ENCODE measurements around the gene HSPA1A.
"Not testable (repeated sequence)": the region's sequence is repeated elsewhere in the genome, so short reads cannot be mapped to it uniquely, and the experiment has no call there.

The HSPA1A gene

GRCh38 chr6:31817929-31818511 is 2.7 kb downstream of the HSPA1A start:
- H3K27ac Mint-ChIP-seq = peak overlapping the region; percentile 47
- peaks cover 45% of the 10 kb centered on the region for H3K4me1 Mint-ChIP-seq

DNA sequence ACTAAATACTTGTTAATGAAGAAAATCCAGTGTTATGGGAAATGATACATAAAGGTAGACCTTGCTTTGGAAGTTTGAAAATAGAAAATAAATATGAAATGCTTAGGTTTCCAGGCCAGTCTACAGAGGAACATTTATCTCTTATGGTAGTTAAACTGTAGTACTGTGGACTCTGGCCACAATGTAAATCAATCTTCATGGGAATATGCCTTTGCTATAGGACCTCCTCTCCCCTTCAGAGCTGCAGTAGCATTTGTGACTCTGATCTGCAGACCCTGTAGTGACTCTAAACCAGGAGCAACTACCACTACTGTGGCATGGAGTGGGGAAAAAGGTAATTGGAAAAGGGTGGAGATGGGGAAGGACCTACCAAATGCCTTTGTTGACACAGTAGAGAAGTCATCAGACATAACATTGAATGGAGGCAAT is 4.5 kb downstream of the HSPA1A start:
- no peak for ATAC-seq
- H3K4me3 Mint-ChIP-seq = no peak overlapping the region
- no peak overlapping the region for H3K27ac Mint-ChIP-seq
- H3K27me3 Mint-ChIP-seq = no peaks in the 10 kb centered on the region
- peaks cover 45% of the 10 kb centered on the region for H3K4me1 Mint-ChIP-seq
- H3K36me3 Mint-ChIP-seq = no peaks in the 10 kb centered on the region
- no peaks in the 10 kb centered on the region for H3K9me3 Mint-ChIP-seq

More at GRCh38 chr6:31817929-31818511, 2.7 kb downstream of the HSPA1A start:
- not testable (repeated sequence) for H3K27me3 Mint-ChIP-seq, ATAC-seq, H3K36me3 Mint-ChIP-seq, H3K9me3 Mint-ChIP-seq
- peak overlapping the region; percentile 79 for H3K4me3 Mint-ChIP-seq

DNA sequence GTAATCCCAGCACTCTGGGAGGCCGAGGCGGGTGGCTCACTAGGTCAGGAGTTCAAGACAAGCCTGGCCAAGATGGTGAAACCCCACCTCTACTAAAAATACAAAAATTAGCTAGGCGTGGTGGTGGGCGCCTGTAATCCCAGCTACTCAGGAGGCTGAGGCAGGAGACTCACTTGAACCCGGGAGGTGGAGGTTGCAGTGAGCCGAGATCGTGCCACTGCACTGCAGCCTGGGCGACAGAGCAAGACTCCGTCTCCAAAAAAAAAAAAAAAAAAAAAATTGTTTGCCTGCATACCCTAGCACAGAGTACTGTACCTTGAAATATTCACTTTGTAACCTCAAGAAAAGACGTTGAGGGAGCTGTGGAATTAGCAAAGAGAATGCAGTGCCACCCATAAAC is 5.1 kb downstream of the HSPA1A start:
- peak overlapping the region; percentile 95 for H3K4me3 Mint-ChIP-seq
- peaks cover 50% of the 10 kb centered on the region for H3K4me1 Mint-ChIP-seq
- not testable (repeated sequence) for H3K9me3 Mint-ChIP-seq, H3K36me3 Mint-ChIP-seq, H3K27me3 Mint-ChIP-seq, ATAC-seq
- H3K27ac Mint-ChIP-seq = peak overlapping the region; percentile 93

GRCh38 chr6:31821301-31822035 is 6.1 kb downstream of the HSPA1A start:
- Mint-ChIP-seq H3K27ac (peak overlapping the region; percentile 93), H3K36me3 (no peaks in the 10 kb centered on the region), H3K27me3 (no peaks in the 10 kb centered on the region), H3K4me3 (peak overlapping the region; percentile 95), H3K9me3 (no peaks in the 10 kb centered on the region), H3K4me1 (peaks cover 60% of the 10 kb centered on the region)
- peak; percentile 79 for ATAC-seq

DNA sequence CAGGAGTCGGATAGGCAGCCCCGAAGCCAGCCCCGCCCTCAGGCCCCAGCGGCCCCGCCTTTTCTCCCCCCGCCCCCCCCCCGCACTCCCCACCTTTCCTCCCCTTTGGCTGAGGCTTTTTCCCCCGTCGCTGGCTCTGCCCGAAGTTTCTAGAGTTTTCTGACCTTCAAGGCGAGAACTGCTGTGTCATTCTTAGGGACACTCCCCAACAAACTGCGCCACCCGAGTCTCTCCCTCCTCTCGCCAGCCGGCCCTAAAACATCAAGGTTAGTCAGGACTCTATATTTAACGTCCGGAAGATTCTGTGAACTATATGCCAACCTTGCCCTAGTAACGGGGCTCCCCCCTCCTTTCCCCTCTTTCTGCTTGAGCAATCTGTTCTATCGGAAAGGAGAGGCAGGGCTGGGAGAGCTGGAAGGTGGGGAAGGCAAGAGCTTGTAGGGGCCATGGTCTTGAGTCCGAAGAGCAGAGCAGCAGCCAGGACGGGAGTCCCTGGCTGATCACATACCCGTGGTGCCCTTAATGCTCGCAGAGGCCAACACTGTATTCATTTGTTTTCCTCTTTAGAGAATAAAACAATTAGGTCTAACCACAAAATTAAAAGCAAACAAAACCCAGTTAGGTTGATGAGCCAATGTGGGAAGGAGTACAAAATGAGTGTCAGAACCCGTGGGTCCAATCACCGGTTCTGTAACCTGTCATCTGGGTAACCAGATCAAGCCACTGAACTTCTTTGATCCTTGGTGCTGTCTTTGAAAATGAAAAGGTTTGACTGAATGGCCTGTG is 6.9 kb downstream of the HSPA1A start:
- peak; percentile 76 for ATAC-seq
- H3K36me3 Mint-ChIP-seq = no peaks in the 10 kb centered on the region
- peak overlapping the region; percentile 95 for H3K4me3 Mint-ChIP-seq
- peaks cover 58% of the 10 kb centered on the region for H3K4me1 Mint-ChIP-seq
- no peaks in the 10 kb centered on the region for H3K9me3 Mint-ChIP-seq
- H3K27ac Mint-ChIP-seq = peak overlapping the region; percentile 93
- H3K27me3 Mint-ChIP-seq = no peaks in the 10 kb centered on the region

- peak overlapping the region; percentile 93 for H3K27ac Mint-ChIP-seq
- peaks cover 46% of the 10 kb centered on the region for H3K4me1 Mint-ChIP-seq
- not testable (repeated sequence) for H3K9me3 Mint-ChIP-seq, H3K36me3 Mint-ChIP-seq, ATAC-seq, H3K27me3 Mint-ChIP-seq
- peak overlapping the region; percentile 46 for H3K4me3 Mint-ChIP-seq
Measured at GRCh38 chr6:31823592-31824196, 8.4 kb downstream of the HSPA1A start.

GRCh38 chr6:31825553-31825952 is 10.2 kb downstream of the HSPA1A start:
- Mint-ChIP-seq H3K27me3 (no peaks in the 10 kb centered on the region), H3K4me1 (peaks cover 56% of the 10 kb centered on the region), H3K4me3 (peak overlapping the region; percentile 12), H3K9me3 (no peaks in the 10 kb centered on the region), H3K27ac (peak overlapping the region; percentile 93), H3K36me3 (no peaks in the 10 kb centered on the region)
- ATAC-seq = no peak

DNA sequence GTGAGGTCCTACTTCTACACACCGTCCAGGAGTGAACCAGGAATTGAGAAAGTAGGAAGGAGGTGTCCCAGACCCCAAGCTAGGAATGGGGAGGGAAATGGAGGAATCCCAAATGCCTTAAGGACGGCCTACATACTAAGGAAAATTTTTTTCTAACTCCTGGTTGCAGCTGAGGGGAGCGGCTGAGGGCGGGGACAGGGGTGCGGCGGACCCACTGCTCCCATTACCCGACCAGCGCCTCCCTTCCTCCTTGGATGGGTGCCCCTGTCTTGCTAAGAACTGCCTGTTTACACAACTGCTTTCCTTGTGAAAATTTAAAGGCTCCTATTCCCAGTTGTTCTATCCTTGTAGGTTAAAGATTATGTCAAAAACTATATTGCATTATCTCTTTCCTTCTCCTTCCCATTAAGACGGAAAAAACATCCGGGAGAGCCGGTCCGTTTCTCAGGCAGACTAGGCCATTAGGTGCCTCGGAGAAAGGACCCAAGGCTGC is 11.5 kb downstream of the HSPA1A start:
- no peaks in the 10 kb centered on the region for H3K27me3 Mint-ChIP-seq

DNA sequence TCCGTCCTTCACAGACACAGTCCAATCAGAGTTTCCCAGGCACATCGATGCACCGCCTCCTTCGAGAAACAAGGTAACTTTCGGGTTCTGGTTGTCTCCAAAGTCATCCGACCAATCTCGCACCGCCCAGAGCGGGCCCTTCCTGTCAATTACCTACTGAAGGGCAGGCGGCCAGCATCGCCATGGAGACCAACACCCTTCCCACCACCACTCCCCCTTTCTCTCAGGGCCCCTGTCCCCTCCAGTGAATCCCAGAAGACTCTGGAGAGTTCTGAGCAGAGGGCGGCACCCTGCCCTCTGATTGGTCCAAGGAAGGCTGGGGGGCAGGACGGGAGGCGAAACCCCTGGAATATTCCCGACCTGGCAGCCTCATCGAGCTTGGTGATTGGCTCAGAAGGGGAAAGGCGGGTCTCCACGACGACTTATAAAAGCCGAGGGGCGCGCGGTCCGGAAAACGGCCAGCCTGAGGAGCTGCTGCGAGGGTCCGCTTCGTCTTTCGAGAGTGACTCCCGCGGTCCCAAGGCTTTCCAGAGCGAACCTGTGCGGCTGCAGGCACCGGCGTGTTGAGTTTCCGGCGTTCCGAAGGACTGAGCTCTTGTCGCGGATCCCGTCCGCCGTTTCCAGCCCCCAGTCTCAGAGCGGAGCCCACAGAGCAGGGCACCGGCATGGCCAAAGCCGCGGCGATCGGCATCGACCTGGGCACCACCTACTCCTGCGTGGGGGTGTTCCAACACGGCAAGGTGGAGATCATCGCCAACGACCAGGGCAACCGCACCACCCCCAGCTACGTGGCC is 12.1 kb downstream of the HSPA1A start, which contains the start of gene HSPA1B:
Gene HSPA1B, plus strand, starts transcription at position 453 of the 794 bp plus-strand sequence. Its CDS starts 213 bp downstream, at position 666.
- H3K36me3 Mint-ChIP-seq = no peaks in the 10 kb centered on the region
- ATAC-seq = peak; percentile 88
- H3K4me1 Mint-ChIP-seq = peaks cover 47% of the 10 kb centered on the region
- peak within 1 kb of the TSS; percentile 78 for H3K4me3 Mint-ChIP-seq
- no peaks in the 10 kb centered on the region for H3K9me3 Mint-ChIP-seq
- no peaks in the 10 kb centered on the region for H3K27me3 Mint-ChIP-seq
- peak within 1 kb of the TSS; percentile 93 for H3K27ac Mint-ChIP-seq

More for the DNA sequence above, 11.5 kb downstream of the HSPA1A start:
- Mint-ChIP-seq H3K4me1 (peaks cover 53% of the 10 kb centered on the region), H3K36me3 (no peaks in the 10 kb centered on the region), H3K9me3 (no peaks in the 10 kb centered on the region), H3K4me3 (peak overlapping the region; percentile 78), H3K27ac (peak overlapping the region; percentile 93)
- ATAC-seq = peak; percentile 37

- H3K4me1 Mint-ChIP-seq = peaks cover 30% of the 10 kb centered on the region
- peaks cover 1% of the 10 kb centered on the region for H3K36me3 Mint-ChIP-seq
- H3K4me3 Mint-ChIP-seq = peak overlapping the region; percentile 95
- peak overlapping the region; percentile 89 for H3K27ac Mint-ChIP-seq
- H3K27me3 Mint-ChIP-seq = no peaks in the 10 kb centered on the region
- no peaks in the 10 kb centered on the region for H3K9me3 Mint-ChIP-seq
- no peak for ATAC-seq
Measured at GRCh38 chr6:31829633-31830283, 14.4 kb downstream of the HSPA1A start.

DNA sequence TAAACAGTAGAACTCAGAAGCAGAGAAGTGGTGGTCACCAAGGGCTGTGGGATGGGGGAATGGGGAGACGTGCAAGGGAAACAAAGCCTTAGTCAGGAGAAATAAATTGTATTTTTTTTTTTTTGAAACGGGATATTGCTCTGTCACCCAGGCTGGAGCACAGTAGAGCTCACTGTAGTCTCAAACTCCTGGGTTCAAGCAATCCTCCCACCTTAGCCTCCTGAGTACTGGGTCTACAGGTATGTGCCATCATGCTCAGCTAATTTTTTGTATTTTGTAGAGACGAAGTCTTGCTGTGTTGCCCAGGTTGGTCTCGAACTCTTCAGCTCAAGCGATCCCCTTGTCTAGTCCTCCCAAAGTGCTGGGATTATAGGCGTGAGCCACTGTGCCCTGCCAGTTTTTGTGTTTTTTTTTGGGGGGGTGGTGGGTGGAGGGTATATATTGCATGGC is 15.6 kb downstream of the HSPA1A start:
- H3K36me3 Mint-ChIP-seq = peaks cover 11% of the 10 kb centered on the region
- peaks cover 22% of the 10 kb centered on the region for H3K4me1 Mint-ChIP-seq
- peak overlapping the region; percentile 89 for H3K27ac Mint-ChIP-seq
- no peaks in the 10 kb centered on the region for H3K9me3 Mint-ChIP-seq
- H3K4me3 Mint-ChIP-seq = peak overlapping the region; percentile 95
- no peaks in the 10 kb centered on the region for H3K27me3 Mint-ChIP-seq
- no peak for ATAC-seq

- H3K27ac Mint-ChIP-seq = no peak overlapping the region
- peak overlapping the region; percentile 95 for H3K4me3 Mint-ChIP-seq
- no peaks in the 10 kb centered on the region for H3K9me3 Mint-ChIP-seq
- H3K4me1 Mint-ChIP-seq = peaks cover 25% of the 10 kb centered on the region
- H3K27me3 Mint-ChIP-seq = no peaks in the 10 kb centered on the region
- peaks cover 17% of the 10 kb centered on the region for H3K36me3 Mint-ChIP-seq
- no peak for ATAC-seq
Measured at GRCh38 chr6:31831350-31832215, 16.2 kb downstream of the HSPA1A start.
